Measurements from ENCODE around the gene TSEN2. TPM values are rescaled to one million over a fixed set of nuclear protein-coding genes. Genes with fewer than 3 reads are reported as not detected.

Gene TSEN2
- total RNA-seq, 2 donors from 2014 or later = 12.8 to 12.9 TPM

- H3K36me3 ChIP-seq = peaks cover 61% of the 10 kb centered on the region
Observed at GRCh38 chr3:12569836-12570235, 85.6 kb downstream of the TSEN2 start.

GRCh38 chr3:12571986-12572385 is 87.7 kb downstream of the TSEN2 start:
- no peak overlapping the region for H3K4me3 ChIP-seq
- no peaks in the 10 kb centered on the region for H3K27me3 ChIP-seq
- DNase-seq (ENCODE audit: low spot score) = no peak
- H3K27ac ChIP-seq = no peak overlapping the region
- peaks cover 0 to 20% of the 10 kb centered on the region in 2 donors for H3K4me1 ChIP-seq
- peaks cover 83% of the 10 kb centered on the region for H3K36me3 ChIP-seq
- H3K9me3 ChIP-seq = peaks cover 0 to 1% of the 10 kb centered on the region in 2 donors
- TF ChIP-seq CTCF (IDR thresholded peaks at IDR 0.05) = no peak

More at GRCh38 chr3:12569836-12570235, 85.6 kb downstream of the TSEN2 start:
- TF ChIP-seq CTCF (IDR thresholded peaks at IDR 0.05) = no peak
- no peak for DNase-seq (ENCODE audit: low spot score)
- H3K4me3 ChIP-seq = no peak overlapping the region
- no peak overlapping the region for H3K27ac ChIP-seq
- peaks cover 0 to 13% of the 10 kb centered on the region in 2 donors for H3K9me3 ChIP-seq
- no peaks in the 10 kb centered on the region for H3K27me3 ChIP-seq
- H3K4me1 ChIP-seq = peaks cover 0 to 16% of the 10 kb centered on the region in 2 donors

GRCh38 chr3:12574131-12574530 is 89.9 kb downstream of the TSEN2 start:
- no peak for TF ChIP-seq CTCF (IDR thresholded peaks at IDR 0.05)
- Histone ChIP-seq H3K36me3 (peaks cover 98% of the 10 kb centered on the region), H3K27ac (peak overlapping the region; percentile 63 to 81), H3K4me3 (no peak overlapping the region), H3K27me3 (no peaks in the 10 kb centered on the region), H3K9me3 (no peaks in the 10 kb centered on the region), H3K4me1 (peaks cover 0 to 21% of the 10 kb centered on the region in 2 donors)
- no peak for DNase-seq (ENCODE audit: low spot score)

- peaks cover 0 to 26% of the 10 kb centered on the region in 2 donors for H3K4me1 ChIP-seq
- no peaks in the 10 kb centered on the region for H3K27me3 ChIP-seq
- H3K4me3 ChIP-seq = no peak overlapping the region
- DNase-seq (ENCODE audit: low spot score) = no peak
- peak overlapping the region; percentile 63 to 81 for H3K27ac ChIP-seq
- H3K9me3 ChIP-seq = no peaks in the 10 kb centered on the region
- TF ChIP-seq CTCF (IDR thresholded peaks at IDR 0.05) = no peak
- peaks cover 98% of the 10 kb centered on the region for H3K36me3 ChIP-seq
Observed at GRCh38 chr3:12574661-12575060, 90.4 kb downstream of the TSEN2 start.

DNA sequence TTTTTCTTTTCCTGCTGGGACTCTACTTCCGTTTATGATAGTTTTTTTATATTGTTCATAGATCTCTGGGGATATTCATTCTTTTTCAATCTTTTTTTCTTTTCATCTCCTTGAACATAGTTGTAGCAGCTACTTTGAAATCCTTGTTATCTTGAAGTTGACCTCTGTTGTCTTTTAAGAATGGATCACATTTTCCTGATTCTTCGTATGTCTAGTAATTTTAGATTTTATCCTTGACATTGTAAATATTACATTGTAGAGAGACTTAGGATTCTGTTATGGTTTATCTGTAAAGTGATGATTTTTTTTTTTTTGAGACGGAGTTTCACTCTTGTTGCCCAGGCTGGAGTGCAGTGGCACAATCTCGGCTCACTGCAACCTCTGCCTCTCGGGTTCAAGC is 93.1 kb downstream of the TSEN2 start:
- no peak overlapping the region for H3K4me3 ChIP-seq
- H3K4me1 ChIP-seq = peaks cover 0 to 33% of the 10 kb centered on the region in 2 donors
- no peaks in the 10 kb centered on the region for H3K27me3 ChIP-seq
- no peak overlapping the region for H3K27ac ChIP-seq
- no peak for DNase-seq (ENCODE audit: low spot score)
- no peak for TF ChIP-seq CTCF (IDR thresholded peaks at IDR 0.05)
- no peaks in the 10 kb centered on the region for H3K9me3 ChIP-seq
- H3K36me3 ChIP-seq = peaks cover 94% of the 10 kb centered on the region

- H3K27ac ChIP-seq = no peak overlapping the region
- H3K4me1 ChIP-seq = peaks cover 0 to 27% of the 10 kb centered on the region in 2 donors
- no peaks in the 10 kb centered on the region for H3K9me3 ChIP-seq
- no peak for DNase-seq (ENCODE audit: low spot score)
- H3K4me3 ChIP-seq = no peak overlapping the region
- TF ChIP-seq CTCF (IDR thresholded peaks at IDR 0.05) = no peak
- no peaks in the 10 kb centered on the region for H3K27me3 ChIP-seq
- H3K36me3 ChIP-seq = peaks cover 94% of the 10 kb centered on the region
Observed at GRCh38 chr3:12578742-12579141, 94.5 kb downstream of the TSEN2 start.
